Suppressor macrophage treated with lipopolysaccharide for 1 hour (primary cell): ENCODE data around the gene SLC19A1.

ENCODE experiments used
- DNase-seq, 3 donors: peaks; one replicate each; pipeline ENCODE4 v3.0.0-alpha.2; 2020 to 2022

SLC19A1 gene

GRCh38 chr21:45542242-45542666 is at the start of gene SLC19A1:
TSS of gene SLC19A1 (minus strand) at chr21:45542440. CDS start at chr21:45537959, 4,481 bp downstream.
- peak; percentile 70 to 93 (median 83) for DNase-seq

DNA sequence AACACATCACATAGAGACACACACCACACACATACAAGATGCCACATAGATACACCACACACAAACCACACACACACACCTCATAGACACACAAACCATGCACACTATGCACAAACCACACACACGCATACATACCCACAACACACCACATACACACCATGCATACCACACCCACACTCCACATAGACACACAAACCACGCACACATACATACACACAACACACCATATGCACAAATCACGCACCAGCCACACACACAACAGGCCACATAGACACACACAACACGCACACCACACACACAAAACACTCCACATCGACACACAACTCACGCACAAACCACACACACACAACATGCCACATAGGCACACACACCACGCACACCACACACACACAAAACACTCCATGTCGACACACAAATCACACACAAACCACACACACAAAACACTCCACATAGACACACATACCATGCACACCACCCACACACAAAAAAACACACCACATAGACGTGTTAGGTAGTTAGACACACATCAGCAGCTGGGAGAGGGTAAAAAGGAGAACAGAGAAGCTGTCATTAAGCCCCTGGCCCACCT is 49.5 kb upstream of the SLC19A1 start:
- no peak for DNase-seq

GRCh38 chr21:45590726-45591618 is 48.7 kb upstream of the SLC19A1 start:
- peak; percentile 91 to 94 (median 94) for DNase-seq

- DNase-seq = peak; percentile 68 to 89 (median 75)
Measured at GRCh38 chr21:45590246-45590725, 48.0 kb upstream of the SLC19A1 start.

DNA sequence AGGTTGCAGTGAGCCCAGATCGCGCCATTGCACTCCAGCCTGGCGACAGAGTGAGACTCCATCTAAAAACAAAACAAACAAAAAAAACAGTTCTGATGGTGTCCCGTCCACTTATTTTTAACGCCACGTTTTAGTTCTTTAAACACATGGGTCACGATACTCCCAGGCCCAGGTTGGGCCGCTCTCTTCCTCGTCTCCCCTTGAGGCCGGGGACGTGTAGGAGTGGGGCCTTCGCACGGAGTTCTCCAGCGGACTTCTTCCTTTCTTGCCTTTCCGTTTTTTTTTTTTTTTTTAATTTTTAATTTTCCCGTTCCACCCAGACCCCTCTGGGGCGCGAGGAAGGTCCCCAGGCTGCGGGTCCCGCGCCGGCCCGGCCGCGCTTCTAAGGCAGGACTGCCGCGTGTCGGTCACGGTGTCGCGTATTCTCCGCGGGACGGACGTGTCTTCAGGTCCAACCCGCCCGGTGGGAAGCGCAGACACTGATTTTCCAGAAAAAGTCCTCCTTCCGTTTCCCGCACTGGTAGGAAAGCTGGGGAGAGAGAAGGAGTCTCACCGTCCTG is 47.5 kb upstream of the SLC19A1 start:
- DNase-seq = no peak

- DNase-seq = no peak
Measured at GRCh38 chr21:45588871-45589491, 46.7 kb upstream of the SLC19A1 start.

DNA sequence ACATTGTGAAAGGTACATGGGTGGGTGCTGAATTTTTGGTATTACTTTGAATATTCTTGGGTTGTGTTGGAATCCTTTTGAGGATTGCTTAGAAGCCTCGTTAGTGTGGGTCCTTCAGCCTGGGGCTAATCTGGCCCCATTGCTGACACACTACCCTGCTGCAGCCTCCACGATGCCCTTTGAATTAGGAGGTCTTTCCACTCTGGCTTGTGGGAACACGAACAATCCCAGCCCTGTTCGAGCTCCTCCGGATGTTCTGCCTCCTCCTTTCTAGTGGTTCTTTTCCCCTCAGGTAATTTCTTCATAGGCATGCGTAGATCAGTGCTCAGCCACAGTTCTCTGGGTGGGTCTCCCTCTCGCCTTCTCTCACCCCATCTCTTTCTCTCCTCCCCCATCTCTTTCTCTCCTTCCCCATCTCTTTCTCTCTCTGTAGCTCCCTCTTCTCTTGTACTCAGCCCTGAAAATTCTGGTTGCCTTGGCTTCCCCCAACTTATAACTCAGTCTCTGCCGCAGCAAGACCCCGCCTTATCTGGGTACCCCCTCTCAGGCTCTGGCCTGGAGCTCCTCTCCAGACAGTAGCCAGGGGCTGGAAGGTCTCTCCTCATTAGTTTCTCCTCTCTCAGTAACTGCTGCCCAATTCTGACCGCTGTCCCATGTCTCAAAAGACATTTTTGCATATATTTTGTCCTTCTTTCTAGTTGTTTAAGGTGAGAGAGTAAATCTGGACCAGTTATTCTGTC is 46.0 kb upstream of the SLC19A1 start:
- DNase-seq = no peak

DNA sequence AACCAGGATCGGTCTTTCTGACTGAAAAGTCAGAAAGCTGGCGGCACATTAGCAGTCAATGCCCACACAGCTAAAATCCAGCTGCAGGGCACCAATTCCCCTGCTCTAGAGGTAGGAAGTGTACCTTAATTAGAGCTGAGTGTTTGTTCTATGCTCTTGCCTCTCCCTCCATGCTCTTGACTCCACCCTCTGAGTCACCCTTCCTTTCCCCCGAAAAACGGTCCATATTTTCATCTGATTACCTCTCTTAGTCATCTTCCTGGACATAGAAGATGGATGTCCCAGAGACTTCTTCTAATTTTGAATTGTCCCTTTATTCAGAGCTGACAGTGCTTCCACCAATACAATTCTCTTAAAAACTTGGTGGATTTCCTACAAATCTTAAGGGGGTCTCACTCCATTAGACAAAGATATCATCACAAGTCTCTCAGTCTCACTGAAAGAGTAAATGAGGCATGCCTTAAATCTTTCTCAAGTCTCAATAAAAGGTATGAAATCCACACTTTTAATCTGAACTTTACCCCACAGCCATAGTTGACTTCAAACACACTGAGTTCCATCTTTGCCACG is 44.1 kb upstream of the SLC19A1 start:
- no peak for DNase-seq

DNA sequence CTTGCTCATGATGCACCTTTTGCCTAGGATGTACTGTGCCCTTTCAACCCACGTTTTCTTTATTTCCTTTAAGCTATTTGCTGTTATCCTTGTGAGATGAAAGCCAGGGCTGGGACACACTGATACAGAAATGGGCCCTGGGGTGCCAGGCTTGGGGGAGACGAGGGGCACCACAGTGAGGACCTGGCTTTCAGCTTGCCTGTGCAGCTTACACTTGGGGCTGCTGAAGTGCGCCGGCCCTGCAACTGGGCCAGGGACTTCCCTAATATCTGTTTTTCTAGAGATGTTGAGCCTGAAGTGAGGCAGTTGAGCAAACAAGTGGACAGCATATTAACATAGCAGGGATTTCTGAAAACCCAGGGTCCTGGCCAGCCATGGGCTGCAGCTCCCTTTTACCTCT is 42.5 kb upstream of the SLC19A1 start:
- DNase-seq = no peak

GRCh38 chr21:45583831-45584509 is 41.7 kb upstream of the SLC19A1 start:
- no peak for DNase-seq

GRCh38 chr21:45582128-45582527 is 39.9 kb upstream of the SLC19A1 start:
- no peak for DNase-seq

DNA sequence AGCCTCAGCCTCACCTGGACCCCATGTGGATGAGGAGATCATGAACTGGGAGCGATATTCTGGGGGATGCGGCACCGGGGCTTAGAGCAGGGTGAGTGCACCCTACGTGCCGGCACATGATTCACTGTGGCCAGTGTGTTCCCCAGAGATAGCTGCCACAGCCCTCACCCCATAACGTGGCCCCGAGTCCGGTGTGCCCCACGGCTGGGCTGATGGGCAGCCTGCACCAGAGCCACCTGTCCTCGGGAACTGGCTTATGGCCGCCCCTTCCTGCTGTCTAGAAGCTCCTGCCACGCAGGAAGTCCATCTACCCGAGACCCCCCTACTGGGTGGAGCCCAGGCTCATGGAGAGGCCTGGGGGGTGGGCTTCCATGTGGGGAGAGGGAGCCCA is 39.1 kb upstream of the SLC19A1 start:
- no peak for DNase-seq

GRCh38 chr21:45580576-45581321 is 38.5 kb upstream of the SLC19A1 start:
- no peak for DNase-seq

GRCh38 chr21:45580181-45580575 is 37.9 kb upstream of the SLC19A1 start:
- DNase-seq = no peak

- no peak for DNase-seq
Measured at GRCh38 chr21:45579383-45580180, 37.3 kb upstream of the SLC19A1 start.

- no peak for DNase-seq
Measured at GRCh38 chr21:45578811-45579381, 36.7 kb upstream of the SLC19A1 start.

GRCh38 chr21:45578176-45578801 is 36.0 kb upstream of the SLC19A1 start:
- no peak for DNase-seq

GRCh38 chr21:45577801-45578175 is 35.5 kb upstream of the SLC19A1 start:
- DNase-seq = no peak
